K562 (cell line): ENCODE results near the gene CST8. TPM values are rescaled to one million over a fixed set of nuclear protein-coding genes. Genes with fewer than 3 reads are reported as not detected.
A peak's percentile ranks its signal among the peaks of the same experiment; 100 is the strongest.

Experiments used
- CEBPG ChIP-seq, 3 experiments: fragments of 200-800 bp in 1 of 3; sonication (Bioruptor generic) in 1 of 3; sonication (generic) in 1 of 3; formaldehyde crosslinking in 1 of 3; IDR thresholded peaks in 2 of 3; conservative IDR thresholded peaks in 1 of 3; 2 replicates each; pipeline versions ENCODE4 v1.6.1 to v1.8.0; 2016 to 2022; ENCODE audit warnings: missing compliant biosample characterization in 2 of 3, missing genetic modification characterization in 2 of 3, mild to moderate bottlenecking in 1 of 3, missing genetic modification reagents in 1 of 3
- GATAD2A ChIP-seq: fragments of 450-650 bp; IDR thresholded peaks from 2 replicates; pipeline ENCODE4 v1.6.1; 2017
- HMBOX1 ChIP-seq: sonication (generic); IDR thresholded peaks from 2 replicates; pipeline ENCODE4 v1.6.1; 2016
- MED1 ChIP-seq: sonication (generic); formaldehyde crosslinking; IDR thresholded peaks from 2 replicates; pipeline ENCODE4 v1.8.1; 2023; ENCODE audit warnings: missing genetic modification reagents, borderline replicate concordance
- MIER1 ChIP-seq: fragments of 450-650 bp; IDR thresholded peaks from 2 replicates; pipeline ENCODE4 v1.6.1; 2016; ENCODE audit warnings: antibody characterized with exemption, mild to moderate bottlenecking, low read depth
- NKRF ChIP-seq: fragments of 450-650 bp; IDR thresholded peaks from 2 replicates; pipeline ENCODE4 v1.6.1; 2016; ENCODE audit warnings: borderline replicate concordance
- PCBP1 ChIP-seq: fragments of 200-400 bp; formaldehyde crosslinking; IDR thresholded peaks from 2 replicates; pipeline ENCODE4 v1.6.1; 2018; ENCODE audit warnings: mild to moderate bottlenecking, low read depth, low read length; ENCODE audit not compliant: poor library complexity, severe bottlenecking
- PPARD ChIP-seq: fragments of 250-450 bp; sonication (Bioruptor Pico); IDR thresholded peaks from 2 replicates; pipeline ENCODE4 v1.8.0; 2022; ENCODE audit warnings: inconsistent platforms, mild to moderate bottlenecking, moderate library complexity
- RAD21 ChIP-seq, 2 experiments: fragments of 250-450 bp in 1 of 2; fragments of 450-650 bp in 1 of 2; sonication (Bioruptor Pico) in 1 of 2; formaldehyde crosslinking in 1 of 2; IDR thresholded peaks in 1 of 2; conservative IDR thresholded peaks in 1 of 2; 2 replicates each; pipeline versions ENCODE4 v1.4.0 to v1.8.0; 2020 to 2022; ENCODE audit warnings: mild to moderate bottlenecking in 2 of 2, moderate library complexity in 1 of 2
- RBM22 ChIP-seq: fragments of 200-400 bp; formaldehyde crosslinking; IDR thresholded peaks from 2 replicates; pipeline ENCODE4 v1.6.1; 2018; ENCODE audit warnings: low read length, low read depth; ENCODE audit not compliant: poor library complexity, severe bottlenecking
- SMC3 ChIP-seq: conservative IDR thresholded peaks from 2 replicates; pipeline ENCODE4 v1.6.1; 2011; ENCODE audit warnings: low read depth, low read length, improper control_type of control experiment; ENCODE audit not compliant: insufficient read depth
- STAG1 ChIP-seq: sonication (generic); formaldehyde crosslinking; IDR thresholded peaks from 2 replicates; pipeline ENCODE4 v1.5.0; 2020; ENCODE audit warnings: missing genetic modification reagents, borderline replicate concordance
- TCF15 ChIP-seq: fragments of 250-450 bp; sonication (Bioruptor Pico); IDR thresholded peaks from 2 replicates; pipeline ENCODE4 v1.8.0; 2022; ENCODE audit warnings: moderate library complexity, mild to moderate bottlenecking, inconsistent platforms
- TGIF2 ChIP-seq: sonication (generic); formaldehyde crosslinking; IDR thresholded peaks from 2 replicates; pipeline ENCODE4 v1.8.1; 2022; ENCODE audit warnings: mild to moderate bottlenecking, missing genetic modification reagents, moderate library complexity
- ZNF212 ChIP-seq: fragments of 450-650 bp; formaldehyde crosslinking; IDR thresholded peaks from 2 replicates; pipeline ENCODE4 v1.4.0; 2020; ENCODE audit warnings: mild to moderate bottlenecking
- ZNF518B ChIP-seq: fragments of 250-450 bp; sonication (Bioruptor Pico); IDR thresholded peaks from 2 replicates; pipeline ENCODE4 v1.5.0; 2021; ENCODE audit warnings: mild to moderate bottlenecking, moderate library complexity
- polyA plus RNA-seq, 8 experiments: library from polyadenylated mRNA; depleted of rRNA in 4 of 8; stranded (reverse) in 5 of 8; unstranded in 3 of 8; fragments of >200 nt; fragmentation: Nextera tagmentation in 2 of 8; fragmentation: Illumina TruSeq in 1 of 8; extraction: Ambion mirVana in 2 of 8; extraction: Trizol in 1 of 8; gene quantifications; 2 replicates each; pipeline versions ENCODE4 v1.2.1 to v1.2.3, GENCODE V29; 2011 to 2014; ENCODE audit warnings: inconsistent platforms in 1 of 8, missing spikeins in 1 of 8
- total RNA-seq, 7 experiments: library from RNA; depleted of rRNA in 6 of 7; stranded (reverse); fragments of >200 nt in 6 of 7; fragmentation: Illumina TruSeq in 2 of 7; extraction: Trizol in 2 of 7; gene quantifications; 2 replicates each; pipeline versions ENCODE4 v1.2.1 to v1.2.3, GENCODE V29; 2011 to 2021; ENCODE audit warnings: low replicate concordance in 1 of 7
- TF ChIP-seq, protein P1 (sequence below): fragments of 250-450 bp; sonication (Bioruptor Pico); IDR thresholded peaks from 2 replicates; pipeline ENCODE4 v1.5.0; 2020; ENCODE audit warnings: mild to moderate bottlenecking
- TF ChIP-seq, protein P2 (sequence below): sonication (generic); formaldehyde crosslinking; IDR thresholded peaks from 2 replicates; pipeline ENCODE4 v1.9.0; 2022; ENCODE audit warnings: mild to moderate bottlenecking, missing genetic modification reagents

The CST8 gene
- total and polyA plus RNA-seq, 9 of the 15 experiments (the other 6 are each of a cell fraction or from before 2014, with no cell fraction given) = not detected

GRCh38 chr20:23441850-23442313 lies 49.0 kb upstream of the CST8 start (continued):
- TF ChIP-seq, protein P1, sequence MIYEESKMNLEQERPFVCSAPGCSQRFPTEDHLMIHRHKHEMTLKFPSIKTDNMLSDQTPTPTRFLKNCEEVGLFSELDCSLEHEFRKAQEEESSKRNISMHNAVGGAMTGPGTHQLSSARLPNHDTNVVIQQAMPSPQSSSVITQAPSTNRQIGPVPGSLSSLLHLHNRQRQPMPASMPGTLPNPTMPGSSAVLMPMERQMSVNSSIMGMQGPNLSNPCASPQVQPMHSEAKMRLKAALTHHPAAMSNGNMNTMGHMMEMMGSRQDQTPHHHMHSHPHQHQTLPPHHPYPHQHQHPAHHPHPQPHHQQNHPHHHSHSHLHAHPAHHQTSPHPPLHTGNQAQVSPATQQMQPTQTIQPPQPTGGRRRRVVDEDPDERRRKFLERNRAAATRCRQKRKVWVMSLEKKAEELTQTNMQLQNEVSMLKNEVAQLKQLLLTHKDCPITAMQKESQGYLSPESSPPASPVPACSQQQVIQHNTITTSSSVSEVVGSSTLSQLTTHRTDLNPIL (CRISPR knock-in tag) = no peak
- TF ChIP-seq ZNF518B (no peak), MED1 (no peak), SMC3 (peak; percentile 51; the same call in 1 of the 2 replicates), ZNF212 (CRISPR knock-in tag) (no peak), MIER1 (no peak), NKRF (no peak), TGIF2 (CRISPR knock-in tag) (no peak), TCF15 (no peak), GATAD2A (no peak), RAD21 (CRISPR knock-in tag; conservative IDR thresholded peaks at IDR 0.05 in 1 of 2, IDR thresholded peaks at IDR 0.05 in 1 of 2) (peak; percentile 57 to 75), CEBPG (CRISPR knock-in tag; IDR thresholded peaks at IDR 0.05) (no peak), CEBPG (tag; conservative IDR thresholded peaks at IDR 0.05 in 1 of 2, IDR thresholded peaks at IDR 0.05 in 1 of 2) (no peak), RBM22 (no peak), PPARD (CRISPR knock-in tag) (no peak), STAG1 (CRISPR knock-in tag) (peak; percentile 40; the same call in 1 of the 2 replicates), PCBP1 (no peak), HMBOX1 (no peak)
- TF ChIP-seq, protein P2, sequence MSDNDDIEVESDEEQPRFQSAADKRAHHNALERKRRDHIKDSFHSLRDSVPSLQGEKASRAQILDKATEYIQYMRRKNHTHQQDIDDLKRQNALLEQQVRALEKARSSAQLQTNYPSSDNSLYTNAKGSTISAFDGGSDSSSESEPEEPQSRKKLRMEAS = no peak
- TF ChIP-seq, all 486 proteins: peak for 9
